ENCODE results near the gene DBT. TPM values are rescaled to one million over a fixed set of nuclear protein-coding genes. Genes with fewer than 3 reads are reported as not detected.

Gene DBT
- total RNA-seq, 1 donor from 2014 or later = 29.3 TPM

GRCh38 chr1:100141192-100141591 lies 108.4 kb downstream of the DBT start:
- no peak for DNase-seq (ENCODE audit: low spot score)
- intact Hi-C loops (cut with DNase I) = no loop called here

GRCh38 chr1:100137602-100138001 lies 112.0 kb downstream of the DBT start:
- intact Hi-C loops (cut with DNase I) = loop anchor here (10.0 kb wide), 2 partner anchors 317 to 757 kb away; partner anchors contain the start of genes EXTL2 and SLC30A7
- DNase-seq (ENCODE audit: low spot score) = no peak

Small RNA genes lying within 50 kb of the gene (microRNA-seq; reads per million reads assigned to microRNA genes)
- not detected for gene MIR553

Other genes with a start within 250 kb of the DBT start
- 1.2 TPM for gene SASS6, start 116.9 kb downstream of the DBT start, total RNA-seq
- gene TRMT13, start 116.7 kb downstream of the DBT start, total RNA-seq = 8.1 TPM
- 90.7 TPM for gene LRRC39, start 71.6 kb downstream of the DBT start, total RNA-seq
- gene RTCA, start 16.4 kb upstream of the DBT start, total RNA-seq = 34.4 TPM
- 4.9 TPM for gene CDC14A, start 102.7 kb upstream of the DBT start, total RNA-seq